MCF 10A (cell line): ENCODE measurements around the gene OR7C1. TPM values are rescaled to one million over a fixed set of nuclear protein-coding genes. Genes with fewer than 3 reads are reported as not detected.

Experiments
- BruUV-seq: library from RNA; stranded (reverse); fragments of 400-500 nt; replicated peaks from 2 replicates; lab custom pipeline; 2021; lab: Mats Ljungman, UMichigan
- CTCF ChIA-PET: fragments of 300-600 bp; sonication (Branson Sonifier 250); formaldehyde crosslinking; extraction: SDS; loops from one replicate; lab custom pipeline; 2021; ENCODE audit warnings: antibody characterized with exemption, inconsistent platforms; lab: Yijun Ruan, JAX
- POLR2A ChIA-PET: fragments of 300-600, 350-650 bp; sonication (Branson Sonifier 250); formaldehyde crosslinking; extraction: SDS; loops from one replicate; lab custom pipeline; 2020; ENCODE audit warnings: antibody characterized with exemption, inconsistent platforms; lab: Yijun Ruan, JAX
- DNase-seq: peaks from one replicate; pipeline ENCODE4 v3.0.0-alpha.2; 2018; ENCODE audit not compliant: unreplicated experiment
- H3K27ac Mint-ChIP-seq: one replicate; pipeline ENCODE4 v1.8.0; 2022; ENCODE audit warnings: mild to moderate bottlenecking, low read depth, mixed read lengths; ENCODE audit not compliant: unreplicated experiment
- H3K27me3 Mint-ChIP-seq: one replicate; pipeline ENCODE4 v1.8.0; 2022; ENCODE audit warnings: mixed read lengths; ENCODE audit not compliant: insufficient read depth, unreplicated experiment
- H3K36me3 Mint-ChIP-seq: one replicate; pipeline ENCODE4 v1.8.0; 2022; ENCODE audit warnings: mild to moderate bottlenecking, moderate library complexity, mixed read lengths; ENCODE audit not compliant: insufficient read depth, unreplicated experiment
- H3K4me1 Mint-ChIP-seq: one replicate; pipeline ENCODE4 v1.8.0; 2022; ENCODE audit warnings: mixed read lengths; ENCODE audit not compliant: insufficient read depth, unreplicated experiment
- H3K4me3 Mint-ChIP-seq: one replicate; pipeline ENCODE4 v1.8.0; 2022; ENCODE audit warnings: mild to moderate bottlenecking, moderate library complexity, mixed read lengths; ENCODE audit not compliant: unreplicated experiment
- H3K9me3 Mint-ChIP-seq: one replicate; pipeline ENCODE4 v1.8.0; 2022; ENCODE audit warnings: mixed read lengths; ENCODE audit not compliant: unreplicated experiment
- intact Hi-C: fragments of 100-400 bp; cut with micrococcal nuclease; formaldehyde crosslinking; loops from 2 replicates; pipeline ENCODE4 v1.14.1; 2022
- total RNA-seq: library from RNA; stranded (reverse); gene quantifications from 2 replicates; pipeline ENCODE4 v1.2.3, GENCODE V29; 2022
- TF ChIP-seq, protein P1 (sequence below): fragments of 200-600 bp; IDR thresholded peaks from one replicate; pipeline ENCODE4 v1.8.0; 2022; ENCODE audit warnings: antibody characterized with exemption, mild to moderate bottlenecking; ENCODE audit not compliant: unreplicated experiment

OR7C1 gene
- total RNA-seq, 1 experiment from 2014 or later: not detected

GRCh38 chr19:14763497-14764145 is 71.4 kb downstream of the OR7C1 start:
- H3K27ac Mint-ChIP-seq: no peak overlapping the region
- TF ChIP-seq, protein P1, sequence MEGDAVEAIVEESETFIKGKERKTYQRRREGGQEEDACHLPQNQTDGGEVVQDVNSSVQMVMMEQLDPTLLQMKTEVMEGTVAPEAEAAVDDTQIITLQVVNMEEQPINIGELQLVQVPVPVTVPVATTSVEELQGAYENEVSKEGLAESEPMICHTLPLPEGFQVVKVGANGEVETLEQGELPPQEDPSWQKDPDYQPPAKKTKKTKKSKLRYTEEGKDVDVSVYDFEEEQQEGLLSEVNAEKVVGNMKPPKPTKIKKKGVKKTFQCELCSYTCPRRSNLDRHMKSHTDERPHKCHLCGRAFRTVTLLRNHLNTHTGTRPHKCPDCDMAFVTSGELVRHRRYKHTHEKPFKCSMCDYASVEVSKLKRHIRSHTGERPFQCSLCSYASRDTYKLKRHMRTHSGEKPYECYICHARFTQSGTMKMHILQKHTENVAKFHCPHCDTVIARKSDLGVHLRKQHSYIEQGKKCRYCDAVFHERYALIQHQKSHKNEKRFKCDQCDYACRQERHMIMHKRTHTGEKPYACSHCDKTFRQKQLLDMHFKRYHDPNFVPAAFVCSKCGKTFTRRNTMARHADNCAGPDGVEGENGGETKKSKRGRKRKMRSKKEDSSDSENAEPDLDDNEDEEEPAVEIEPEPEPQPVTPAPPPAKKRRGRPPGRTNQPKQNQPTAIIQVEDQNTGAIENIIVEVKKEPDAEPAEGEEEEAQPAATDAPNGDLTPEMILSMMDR: no peak
- no peaks in the 10 kb centered on the region for H3K4me1 Mint-ChIP-seq
- ChIA-PET POLR2A (no interaction called here), CTCF (no interaction called here)
- H3K27me3 Mint-ChIP-seq: no peaks in the 10 kb centered on the region
- no TSS peak for BruUV-seq
- H3K36me3 Mint-ChIP-seq: peaks cover 51% of the 10 kb centered on the region
- DNase-seq: no peak
- H3K9me3 Mint-ChIP-seq: peaks cover 6% of the 10 kb centered on the region
- no peak overlapping the region for H3K4me3 Mint-ChIP-seq
- intact Hi-C loops: no loop called here

- BruUV-seq: no TSS peak
- Mint-ChIP-seq H3K4me1 (peaks cover 6% of the 10 kb centered on the region), H3K4me3 (no peak overlapping the region), H3K27me3 (no peaks in the 10 kb centered on the region), H3K9me3 (peaks cover 6% of the 10 kb centered on the region), H3K27ac (no peak overlapping the region), H3K36me3 (peaks cover 39% of the 10 kb centered on the region)
- ChIA-PET POLR2A (interaction anchor here (0.7 kb wide), 1 partner anchor 535 kb away, joined by 5 read pairs; no protein-coding TSS in a partner anchor), CTCF (no interaction called here)
- TF ChIP-seq, protein P1: no peak
- intact Hi-C loops: no loop called here
- no peak for DNase-seq
These were observed 72.9 kb downstream of the OR7C1 start for GRCh38 chr19:14762111-14762510.

GRCh38 chr19:14761607-14762006 is 73.4 kb downstream of the OR7C1 start:
- POLR2A ChIA-PET: interaction anchor here (0.7 to 0.8 kb wide), 2 partner anchors 39 to 535 kb away, joined by 3 to 5 read pairs; no protein-coding TSS in a partner anchor
- Mint-ChIP-seq H3K9me3 (peaks cover 6% of the 10 kb centered on the region), H3K27ac (no peak overlapping the region), H3K36me3 (peaks cover 39% of the 10 kb centered on the region), H3K27me3 (no peaks in the 10 kb centered on the region), H3K4me1 (peaks cover 6% of the 10 kb centered on the region), H3K4me3 (no peak overlapping the region)
- CTCF ChIA-PET: no interaction called here
- DNase-seq: no peak
- TF ChIP-seq, protein P1: no peak
- BruUV-seq: no TSS peak
- intact Hi-C loops: no loop called here

- H3K4me3 Mint-ChIP-seq: peak overlapping the region; percentile 20
These were observed 76.2 kb downstream of the OR7C1 start for GRCh38 chr19:14758816-14759215.

More at GRCh38 chr19:14758816-14759215, 76.2 kb downstream of the OR7C1 start:
- intact Hi-C loops: no loop called here
- H3K36me3 Mint-ChIP-seq: peaks cover 45% of the 10 kb centered on the region
- H3K27ac Mint-ChIP-seq: no peak overlapping the region
- H3K4me1 Mint-ChIP-seq: peaks cover 6% of the 10 kb centered on the region
- TF ChIP-seq, protein P1: no peak
- no TSS peak for BruUV-seq
- peaks cover 6% of the 10 kb centered on the region for H3K9me3 Mint-ChIP-seq
- POLR2A ChIA-PET: no interaction called here
- CTCF ChIA-PET: interaction anchor here (0.6 to 0.9 kb wide), 3 partner anchors 9 to 1539 kb away, joined by 3 to 5 read pairs (median 3); no protein-coding TSS in a partner anchor
- peak; percentile 59 for DNase-seq
- H3K27me3 Mint-ChIP-seq: no peaks in the 10 kb centered on the region
